OCI-LY1 (cell line): ENCODE measurements around the gene KIF16B.

Experiments used
- H2AFZ ChIP-seq: fragments of 200-600 bp; sonication (generic), shearing (Covaris generic); 2 replicates; pipeline ENCODE4 v1.6.0; 2014; ENCODE audit warnings: antibody characterized with exemption, mild to moderate bottlenecking, low read length
- H3F3A ChIP-seq: fragments of 200-600 bp; sonication (generic), shearing (Covaris generic); 2 replicates; pipeline ENCODE4 v1.6.0; 2014; ENCODE audit warnings: mild to moderate bottlenecking, antibody characterized with exemption, low read length, moderate library complexity; ENCODE audit not compliant: insufficient read depth
- H3K27ac ChIP-seq: fragments of 200-600 bp; sonication (generic); 2 replicates; pipeline ENCODE4 v1.5.1; 2014; ENCODE audit warnings: low read length, mixed run types, mild to moderate bottlenecking, low read depth; ENCODE audit not compliant: poor library complexity, severe bottlenecking
- H3K27me3 ChIP-seq: fragments of 200-600 bp; sonication (generic); 2 replicates; pipeline ENCODE4 v1.6.0; 2014; ENCODE audit warnings: antibody characterized with exemption, mild to moderate bottlenecking, low read length, moderate library complexity; ENCODE audit not compliant: insufficient read depth
- H3K36me3 ChIP-seq: fragments of 200-600 bp; sonication (generic); 2 replicates; pipeline ENCODE4 v1.6.1; 2014; ENCODE audit warnings: mild to moderate bottlenecking, antibody characterized with exemption, low read length, moderate library complexity, mixed read lengths; ENCODE audit not compliant: insufficient read depth
- H3K4me1 ChIP-seq: fragments of 200-600 bp; sonication (generic); 2 replicates; pipeline ENCODE4 v1.5.1; 2014; ENCODE audit warnings: mild to moderate bottlenecking, low read length, moderate library complexity; ENCODE audit not compliant: insufficient read depth, severe bottlenecking
- H3K4me2 ChIP-seq: fragments of 200-600 bp; sonication (generic), shearing (Covaris generic); 2 replicates; pipeline ENCODE4 v1.6.1; 2014; ENCODE audit warnings: low read length
- H3K4me3 ChIP-seq: fragments of 200-600 bp; sonication (generic); 2 replicates; pipeline ENCODE4 v1.5.1; 2014; ENCODE audit warnings: low read length, low read depth, mild to moderate bottlenecking, mixed read lengths; ENCODE audit not compliant: poor library complexity, severe bottlenecking
- H3K79me2 ChIP-seq: fragments of 200-600 bp; shearing (Covaris generic); 2 replicates; pipeline ENCODE4 v1.6.1; 2016; ENCODE audit warnings: mixed run types, low read length, mixed read lengths; ENCODE audit not compliant: insufficient read depth
- H3K9ac ChIP-seq: fragments of 200-600 bp; sonication (generic), shearing (Covaris generic); 2 replicates; pipeline ENCODE4 v1.6.1; 2014; ENCODE audit warnings: mild to moderate bottlenecking, low read length, mixed read lengths
- H3K9me2 ChIP-seq: fragments of 200-600 bp; sonication (generic), shearing (Covaris generic); 2 replicates; pipeline ENCODE4 v1.6.1; 2014; ENCODE audit warnings: low read depth, mild to moderate bottlenecking, low read length, mixed read lengths
- H3K9me3 ChIP-seq: fragments of 200-600 bp; shearing (Covaris generic); 2 replicates; pipeline ENCODE4 v1.6.1; 2014; ENCODE audit warnings: low read length, mixed read lengths
- H4K20me1 ChIP-seq: fragments of 200-600 bp; sonication (generic), shearing (Covaris generic); 2 replicates; pipeline ENCODE4 v1.6.0; 2016; ENCODE audit warnings: mild to moderate bottlenecking, low read length; ENCODE audit not compliant: insufficient read depth
- CTCF ChIP-seq: fragments of 200-600 bp; sonication (generic), shearing (Covaris generic); IDR thresholded peaks from 2 replicates; pipeline ENCODE4 v1.5.1; 2017; ENCODE audit warnings: mild to moderate bottlenecking, antibody characterized with exemption, low read length, moderate library complexity, mixed read lengths
- EZH2 ChIP-seq: fragments of 200-600 bp; sonication (generic), shearing (Covaris generic); IDR thresholded peaks from 2 replicates; pipeline ENCODE4 v1.8.0; 2017; ENCODE audit warnings: borderline replicate concordance, mixed run types, mild to moderate bottlenecking, antibody characterized with exemption, low read length, moderate library complexity, mixed read lengths

Gene KIF16B

GRCh38 chr20:16612706-16613105, 39.5 kb upstream of the KIF16B start:
- Histone ChIP-seq H3K4me2 (no peak overlapping the region), H3K27ac (no peak overlapping the region)

GRCh38 chr20:16611817-16612216, 38.6 kb upstream of the KIF16B start:
- Histone ChIP-seq H3K4me1 (no peaks in the 10 kb centered on the region), H2AFZ (no peak overlapping the region), H3F3A (no peaks in the 10 kb centered on the region), H3K36me3 (no peaks in the 10 kb centered on the region), H3K4me3 (no peak overlapping the region), H3K9me2 (no peaks in the 10 kb centered on the region), H4K20me1 (no peaks in the 10 kb centered on the region), H3K9ac (no peak overlapping the region), H3K4me2 (no peak overlapping the region), H3K79me2 (no peaks in the 10 kb centered on the region), H3K27me3 (no peaks in the 10 kb centered on the region), H3K9me3 (no peaks in the 10 kb centered on the region), H3K27ac (no peak overlapping the region)
- TF ChIP-seq EZH2 (no peak), CTCF (no peak)

More at GRCh38 chr20:16612706-16613105, 39.5 kb upstream of the KIF16B start:
- Histone ChIP-seq H3K9me3 (no peaks in the 10 kb centered on the region), H3K4me1 (no peaks in the 10 kb centered on the region), H3K79me2 (no peaks in the 10 kb centered on the region), H3K9ac (no peak overlapping the region), H4K20me1 (no peaks in the 10 kb centered on the region), H3K27me3 (0 out of 2 replicates have a peak, but pooled peaks cover 3% of the 10 kb centered on the region), H2AFZ (no peak overlapping the region), H3F3A (no peaks in the 10 kb centered on the region), H3K36me3 (no peaks in the 10 kb centered on the region), H3K4me3 (no peak overlapping the region), H3K9me2 (no peaks in the 10 kb centered on the region)
- TF ChIP-seq EZH2: no peak
- TF ChIP-seq CTCF: no peak

GRCh38 chr20:16609066-16609465, 35.8 kb upstream of the KIF16B start:
- Histone ChIP-seq H3K27me3 (no peaks in the 10 kb centered on the region), H3K4me1 (no peaks in the 10 kb centered on the region), H3K27ac (no peak overlapping the region), H3K4me2 (no peak overlapping the region), H3K9me3 (no peaks in the 10 kb centered on the region), H3K4me3 (no peak overlapping the region), H3F3A (no peaks in the 10 kb centered on the region), H3K79me2 (no peaks in the 10 kb centered on the region), H3K9ac (no peak overlapping the region), H4K20me1 (no peaks in the 10 kb centered on the region), H2AFZ (no peak overlapping the region), H3K36me3 (no peaks in the 10 kb centered on the region), H3K9me2 (no peaks in the 10 kb centered on the region)
- TF ChIP-seq CTCF (no peak), EZH2 (no peak)
